HUES64 (cell line): ENCODE measurements around the gene FAM98C.

Experiments
- H3K27ac ChIP-seq: 2 replicates; pipeline ENCODE4 v1.7.0; 2013; ENCODE audit warnings: low read depth, low read length, inconsistent platforms
- H3K27me3 ChIP-seq: 2 replicates; pipeline ENCODE4 v1.6.1; 2013; ENCODE audit warnings: mild to moderate bottlenecking, low read length; ENCODE audit not compliant: insufficient read depth
- H3K36me3 ChIP-seq: 2 replicates; pipeline ENCODE4 v1.6.1; 2013; ENCODE audit warnings: mild to moderate bottlenecking, low read length; ENCODE audit not compliant: insufficient read depth
- H3K4me1 ChIP-seq: 2 replicates; pipeline ENCODE4 v1.6.1; 2013; ENCODE audit warnings: mild to moderate bottlenecking, low read length, moderate library complexity; ENCODE audit not compliant: insufficient read depth
- H3K4me3 ChIP-seq: 2 replicates; pipeline ENCODE4 v1.5.1; 2013; ENCODE audit warnings: mild to moderate bottlenecking, low read length, moderate library complexity
- H3K9ac ChIP-seq: 2 replicates; pipeline ENCODE4 v1.6.1; 2013; ENCODE audit warnings: mild to moderate bottlenecking, low read depth, low read length
- H3K9me3 ChIP-seq: 2 replicates; pipeline ENCODE4 v1.6.1; 2013; ENCODE audit warnings: low read depth, low read length; ENCODE audit not compliant: insufficient read depth
- WGBS: fragments of 150-250, 120-280 bp; methylation state at CpG from one replicate; pipeline ENCODE4 v1.1.7; 2013; ENCODE audit warnings: missing lambda C conversion rate; 5-methylcytosine and 5-hydroxymethylcytosine counted together

FAM98C gene

DNA sequence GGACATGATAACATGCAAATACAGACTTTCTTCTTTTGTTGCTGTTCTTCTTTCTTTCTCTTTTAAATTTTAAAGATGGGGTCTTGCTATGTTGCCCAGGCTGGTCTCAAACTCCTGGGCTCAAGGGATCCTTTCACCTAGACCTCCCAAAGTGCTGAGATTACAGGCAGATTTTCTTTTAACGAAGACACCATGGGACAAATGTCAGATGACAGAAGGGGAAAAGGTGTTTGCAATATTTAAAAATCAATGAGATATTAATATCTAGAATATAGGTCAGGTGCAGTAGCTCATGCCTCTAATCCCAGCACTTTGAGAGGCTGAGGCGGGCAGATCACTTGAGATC is 26.9 kb downstream of the FAM98C start:
- Histone ChIP-seq H3K36me3 (no peaks in the 10 kb centered on the region), H3K27me3 (no peaks in the 10 kb centered on the region; the same call in 1 of the 2 replicates), H3K9me3 (no peaks in the 10 kb centered on the region), H3K27ac (no peak overlapping the region), H3K9ac (no peak overlapping the region), H3K4me1 (peaks cover 14% of the 10 kb centered on the region), H3K4me3 (no peak overlapping the region)
- 90% methylated on average over 2 of the region's 2 CpGs for WGBS

DNA sequence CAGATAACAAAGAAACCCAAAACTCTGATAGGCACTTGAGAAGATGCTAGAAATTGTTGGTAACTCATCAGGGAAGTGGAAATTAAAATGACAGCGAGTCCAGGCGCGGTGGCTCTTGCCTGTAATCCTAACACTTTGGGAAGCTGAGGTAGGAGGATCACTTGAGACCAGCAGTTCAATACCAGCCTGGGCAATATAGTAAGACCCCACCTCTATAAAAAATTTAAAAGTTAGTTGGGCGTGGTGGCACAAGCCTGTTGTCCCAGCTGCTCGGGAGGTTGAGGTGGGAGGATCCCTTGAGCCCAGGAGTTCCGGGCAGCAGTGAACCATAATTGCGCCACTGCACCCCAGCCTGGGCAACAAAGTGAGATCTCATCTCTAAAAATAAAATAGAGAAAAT is 28.0 kb downstream of the FAM98C start:
- 97% methylated on average over 6 of the region's 7 CpGs for WGBS
- no peaks in the 10 kb centered on the region; the same call in 1 of the 2 replicates for H3K27me3 ChIP-seq
- H3K9me3 ChIP-seq, result no peaks in the 10 kb centered on the region
- no peak overlapping the region for H3K27ac ChIP-seq
- H3K4me1 ChIP-seq, result peaks cover 12% of the 10 kb centered on the region
- H3K9ac ChIP-seq, result no peak overlapping the region
- no peaks in the 10 kb centered on the region for H3K36me3 ChIP-seq
- H3K4me3 ChIP-seq, result no peak overlapping the region

GRCh38 chr19:38433268-38433733 is 30.4 kb downstream of the FAM98C start, which contains the start of gene RYR1:
Gene RYR1, plus strand, starts transcription at chr19:38433691. Its CDS starts 139 bp downstream, at chr19:38433830.
- peak within 1 kb of the TSS; percentile 86; the same call in 1 of the 2 replicates for H3K27ac ChIP-seq
- no peaks in the 10 kb centered on the region; the same call in 1 of the 2 replicates for H3K27me3 ChIP-seq
- peak within 1 kb of the TSS; percentile 58 for H3K4me3 ChIP-seq
- H3K9ac ChIP-seq, result no peak within 1 kb of the TSS
- H3K4me1 ChIP-seq, result peaks cover 4% of the 10 kb centered on the region; the same call in 1 of the 2 replicates
- H3K9me3 ChIP-seq, result no peaks in the 10 kb centered on the region
- 13% methylated on average over 18 of the region's 20 CpGs for WGBS
- H3K36me3 ChIP-seq, result no peaks in the 10 kb centered on the region

DNA sequence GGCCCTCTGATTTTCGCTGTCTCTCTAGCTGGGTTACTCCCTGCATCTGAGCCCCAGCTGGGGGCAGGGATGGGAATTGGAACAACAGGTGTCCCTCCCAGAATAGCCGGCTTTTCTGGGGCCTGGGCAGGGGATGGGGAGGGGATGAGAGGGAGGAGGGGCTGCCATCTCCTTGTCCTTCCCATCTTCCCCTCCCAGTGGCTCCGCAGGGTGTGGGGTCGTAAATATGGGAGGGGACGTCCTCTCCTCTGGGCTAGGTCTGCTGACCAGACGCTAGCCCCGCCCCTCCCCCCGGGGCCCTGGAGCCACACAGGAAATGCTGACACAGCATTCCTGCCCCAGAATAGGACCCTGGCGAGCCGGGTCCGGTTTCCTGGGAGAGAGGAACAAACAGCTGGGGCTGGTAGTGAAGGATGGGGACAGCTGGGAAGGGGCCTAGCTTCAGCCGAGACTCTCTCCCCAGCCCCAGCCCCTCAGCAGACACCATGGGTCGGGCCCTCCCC is 31.7 kb downstream of the FAM98C start:
- H3K9me3 ChIP-seq, result no peaks in the 10 kb centered on the region
- no peaks in the 10 kb centered on the region; the same call in 1 of the 2 replicates for H3K27me3 ChIP-seq
- peak overlapping the region; percentile 86 for H3K27ac ChIP-seq
- H3K4me3 ChIP-seq, result peak overlapping the region; percentile 58
- 9% methylated on average over 9 of the region's 13 CpGs for WGBS
- H3K4me1 ChIP-seq, result peaks cover 4% of the 10 kb centered on the region; the same call in 1 of the 2 replicates
- no peaks in the 10 kb centered on the region for H3K36me3 ChIP-seq
- peak overlapping the region; percentile 53 for H3K9ac ChIP-seq

DNA sequence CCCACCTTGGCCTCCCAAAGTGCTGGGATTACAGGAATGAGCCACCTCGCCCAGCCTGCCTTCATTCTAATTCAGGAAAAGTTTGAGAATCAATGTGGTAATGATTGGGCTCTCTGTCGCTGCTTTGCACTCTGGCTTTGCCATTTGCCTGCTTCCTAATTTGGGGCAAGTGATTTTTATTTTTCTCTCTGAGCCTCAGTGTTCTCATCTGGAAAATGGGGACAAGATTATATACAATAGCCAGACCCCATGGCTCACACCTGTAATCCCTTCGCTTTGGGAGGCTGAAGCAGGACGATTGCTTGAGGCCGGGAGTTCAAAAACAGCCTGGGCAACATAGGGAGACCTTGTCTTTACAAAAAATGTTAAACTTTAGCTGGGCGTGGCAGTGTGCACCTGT is 34.4 kb downstream of the FAM98C start:
- no peaks in the 10 kb centered on the region; the same call in 1 of the 2 replicates for H3K27me3 ChIP-seq
- H3K4me3 ChIP-seq, result no peak overlapping the region
- no peaks in the 10 kb centered on the region for H3K9me3 ChIP-seq
- H3K36me3 ChIP-seq, result no peaks in the 10 kb centered on the region
- no peak overlapping the region for H3K9ac ChIP-seq
- 97% methylated on average over 6 of the region's 6 CpGs for WGBS
- H3K27ac ChIP-seq, result no peak overlapping the region
- H3K4me1 ChIP-seq, result peaks cover 4% of the 10 kb centered on the region; the same call in 1 of the 2 replicates

- Histone ChIP-seq H3K9ac (no peak overlapping the region), H3K27ac (no peak overlapping the region), H3K27me3 (no peaks in the 10 kb centered on the region; the same call in 1 of the 2 replicates), H3K4me3 (no peak overlapping the region), H3K9me3 (no peaks in the 10 kb centered on the region), H3K4me1 (peaks cover 4% of the 10 kb centered on the region; the same call in 1 of the 2 replicates), H3K36me3 (no peaks in the 10 kb centered on the region)
- whole genome bisulfite sequencing, result 95% methylated on average over 2 of the region's 2 CpGs
Measured at GRCh38 chr19:38437917-38438316, 35.0 kb downstream of the FAM98C start.

- H3K9ac ChIP-seq, result no peak overlapping the region
- WGBS, result 92% methylated on average over 14 of the region's 14 CpGs
Measured at GRCh38 chr19:38440592-38440991, 37.7 kb downstream of the FAM98C start.

DNA sequence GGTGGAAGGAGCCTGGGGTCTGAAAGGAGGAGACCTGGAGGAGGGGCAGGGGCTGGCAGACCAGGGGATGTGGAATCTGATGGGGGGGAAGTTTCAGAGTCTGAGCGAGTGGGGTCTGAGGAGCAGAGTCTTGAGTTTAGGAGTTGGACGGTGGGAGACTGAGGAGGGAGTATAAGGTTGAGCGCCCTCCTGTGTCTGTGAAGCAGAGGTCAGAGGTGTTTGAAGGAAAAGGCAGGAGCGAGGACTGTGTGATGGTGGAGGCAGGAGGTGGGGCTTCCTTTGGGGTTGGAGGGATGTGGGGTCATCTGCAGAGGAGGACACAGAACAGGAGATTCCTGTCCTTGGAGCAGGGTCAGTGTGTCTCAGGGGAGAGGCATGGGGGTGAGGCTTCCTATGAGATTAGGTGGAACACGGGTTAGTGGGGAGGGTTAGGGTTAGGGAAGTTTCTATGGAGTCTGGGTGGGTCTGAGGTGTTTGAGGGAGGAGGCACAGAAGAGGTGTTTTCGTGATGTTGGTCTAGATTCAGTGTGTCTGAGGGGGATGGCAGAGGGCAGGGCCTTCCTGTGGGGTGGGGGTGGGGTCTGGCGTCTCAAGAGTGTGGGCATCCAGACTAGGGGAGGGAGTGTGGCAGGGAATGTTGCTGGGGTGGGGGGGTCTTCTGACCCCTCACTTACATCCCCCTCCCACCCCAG is 38.9 kb downstream of the FAM98C start:
- Histone ChIP-seq H3K9me3 (no peaks in the 10 kb centered on the region), H3K4me3 (no peak overlapping the region), H3K27ac (no peak overlapping the region), H3K36me3 (peaks cover 14% of the 10 kb centered on the region; the same call in 1 of the 2 replicates), H3K27me3 (no peaks in the 10 kb centered on the region), H3K9ac (no peak overlapping the region), H3K4me1 (no peaks in the 10 kb centered on the region)
- 51% methylated on average over 7 of the region's 7 CpGs for WGBS

More at GRCh38 chr19:38440592-38440991, 37.7 kb downstream of the FAM98C start:
- no peaks in the 10 kb centered on the region for H3K27me3 ChIP-seq
- peaks cover 11% of the 10 kb centered on the region; the same call in 1 of the 2 replicates for H3K36me3 ChIP-seq
- no peaks in the 10 kb centered on the region for H3K4me1 ChIP-seq
- no peaks in the 10 kb centered on the region for H3K9me3 ChIP-seq
- no peak overlapping the region for H3K4me3 ChIP-seq
- H3K27ac ChIP-seq, result no peak overlapping the region

GRCh38 chr19:38442736-38443135 is 39.8 kb downstream of the FAM98C start:
- H3K4me1 ChIP-seq, result no peaks in the 10 kb centered on the region
- H3K4me3 ChIP-seq, result no peak overlapping the region
- peaks cover 14% of the 10 kb centered on the region; the same call in 1 of the 2 replicates for H3K36me3 ChIP-seq
- no peaks in the 10 kb centered on the region for H3K9me3 ChIP-seq
- WGBS, result 87% methylated on average over 9 of the region's 9 CpGs
- no peak overlapping the region for H3K27ac ChIP-seq
- no peaks in the 10 kb centered on the region for H3K27me3 ChIP-seq
- no peak overlapping the region for H3K9ac ChIP-seq

DNA sequence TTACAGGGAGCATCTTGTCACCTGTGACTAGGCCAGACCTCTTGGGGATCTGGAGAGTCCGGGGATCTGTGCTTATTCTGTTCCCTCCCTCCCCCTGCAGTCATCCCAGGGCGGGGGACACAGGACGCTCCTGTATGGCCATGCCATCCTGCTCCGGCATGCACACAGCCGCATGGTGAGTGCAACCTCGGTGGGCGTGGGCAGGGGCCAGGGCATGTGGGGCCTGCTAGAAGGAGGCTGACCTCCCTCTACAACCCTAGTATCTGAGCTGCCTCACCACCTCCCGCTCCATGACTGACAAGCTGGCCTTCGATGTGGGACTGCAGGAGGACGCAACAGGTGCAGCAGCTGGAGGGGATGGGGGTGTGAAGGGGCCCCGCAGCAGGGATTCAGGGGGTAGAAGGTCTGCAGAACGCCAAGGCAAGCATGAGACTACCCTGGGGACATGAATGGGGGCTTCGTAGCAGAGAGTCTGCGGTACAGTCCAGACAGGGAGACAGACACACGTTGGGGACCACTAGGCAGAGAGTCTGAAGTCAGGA is 40.6 kb downstream of the FAM98C start:
- Histone ChIP-seq H3K4me3 (no peak overlapping the region), H3K27me3 (no peaks in the 10 kb centered on the region), H3K27ac (no peak overlapping the region), H3K4me1 (no peaks in the 10 kb centered on the region), H3K9me3 (no peaks in the 10 kb centered on the region), H3K36me3 (peaks cover 14% of the 10 kb centered on the region; the same call in 1 of the 2 replicates), H3K9ac (no peak overlapping the region)
- WGBS, result 94% methylated on average over 15 of the region's 15 CpGs

GRCh38 chr19:38444026-38444425 is 41.1 kb downstream of the FAM98C start:
- WGBS, result 96% methylated on average over 6 of the region's 7 CpGs
- Histone ChIP-seq H3K4me1 (no peaks in the 10 kb centered on the region), H3K4me3 (no peak overlapping the region), H3K27me3 (no peaks in the 10 kb centered on the region), H3K9ac (no peak overlapping the region), H3K36me3 (peaks cover 14% of the 10 kb centered on the region; the same call in 1 of the 2 replicates), H3K27ac (no peak overlapping the region), H3K9me3 (no peaks in the 10 kb centered on the region)
